ENCODE measurements around the gene RESF1.

- TF ChIP-seq CTCF (IDR thresholded peaks at IDR 0.05 in 2 of 3, conservative IDR thresholded peaks at IDR 0.05 in 1 of 3; ENCODE audit: borderline replicate concordance in 1 of 3, insufficient read depth in 1 of 3, low read depth in 2 of 3, low read length in 2 of 3) (no peak), POLR2A (IDR thresholded peaks at IDR 0.05; ENCODE audit: borderline replicate concordance, extremely low read depth, insufficient read depth, insufficient read length) (no peak), EZH2 (IDR thresholded peaks at IDR 0.05) (no peak), SP1 (IDR thresholded peaks at IDR 0.05; ENCODE audit: low read depth) (no peak), MAX (IDR thresholded peaks at IDR 0.05) (no peak), ELF1 (IDR thresholded peaks at IDR 0.05; ENCODE audit: borderline replicate concordance, low read depth) (no peak), SRF (IDR thresholded peaks at IDR 0.05; ENCODE audit: low read depth) (no peak), ZFX (IDR thresholded peaks at IDR 0.05) (no peak), POLR2AphosphoS5 (IDR thresholded peaks at IDR 0.05; ENCODE audit: low read depth, low read length) (no peak), EGR1 (IDR thresholded peaks at IDR 0.05; ENCODE audit: low read depth) (no peak)
Observed at GRCh38 chr12:31974673-31975072, 15.5 kb downstream of the RESF1 start.

All from HCT116 (cell line).